H1 (cell line): ENCODE results near the gene GPSM1. TPM values are rescaled to one million over a fixed set of nuclear protein-coding genes. Genes with fewer than 3 reads are reported as not detected.

Experiments used
- CBX5 ChIP-seq: fragments of 300-800, 300-1000 bp; sonication (generic); IDR thresholded peaks from 2 replicates; pipeline ENCODE4 v1.7.1; 2016; ENCODE audit warnings: antibody characterized with exemption, low read length, low read depth
- CHD7 ChIP-seq: fragments of 300-600 bp; sonication (generic); IDR thresholded peaks from 2 replicates; pipeline ENCODE4 v1.7.1; 2012; ENCODE audit warnings: low read length, moderate library complexity, mild to moderate bottlenecking, inconsistent platforms; ENCODE audit not compliant: insufficient replicate concordance
- EP300 ChIP-seq, 2 experiments: IDR thresholded peaks; 1 replicate in 1 of 2; 2 replicates in 1 of 2; pipeline ENCODE4 v1.6.1; 2011 to 2012; ENCODE audit warnings: low read depth in 2 of 2, low read length in 2 of 2, mild to moderate bottlenecking in 2 of 2, borderline replicate concordance in 1 of 2, inconsistent platforms in 1 of 2, moderate library complexity in 1 of 2
- KDM4A ChIP-seq: IDR thresholded peaks from one replicate; pipeline ENCODE4 v1.7.1; 2012; ENCODE audit warnings: low read depth, mild to moderate bottlenecking, moderate library complexity, low read length, inconsistent platforms; ENCODE audit not compliant: severe bottlenecking
- MAFK ChIP-seq: IDR thresholded peaks from 2 replicates; pipeline ENCODE4 v1.6.1; 2012; ENCODE audit warnings: low read depth, mild to moderate bottlenecking, improper control_type of control experiment, low read length
- RAD21 ChIP-seq, 2 experiments: IDR thresholded peaks in 1 of 2; conservative IDR thresholded peaks in 1 of 2; 2 replicates each; pipeline ENCODE4 v1.6.1; 2011; ENCODE audit warnings: low read depth in 2 of 2, low read length in 2 of 2, improper control_type of control experiment in 1 of 2, inconsistent platforms in 1 of 2, mild to moderate bottlenecking in 1 of 2, moderate library complexity in 1 of 2
- RFX5 ChIP-seq: IDR thresholded peaks from 2 replicates; pipeline ENCODE4 v1.6.1; 2011; ENCODE audit warnings: low read depth, low read length, improper control_type of control experiment, borderline replicate concordance
- polyA plus RNA-seq, 7 experiments: library from polyadenylated mRNA; depleted of rRNA in 3 of 7; stranded (reverse) in 5 of 7; unstranded in 2 of 7; fragments of >200 nt in 5 of 7; fragments of 200-250 nt in 2 of 7; gene quantifications; 1 replicate in 5 of 7; 2 replicates in 1 of 7; 4 replicates in 1 of 7; pipeline versions ENCODE4 v1.2.1 to v1.2.3, GENCODE V29; 2011 to 2013; ENCODE audit warnings: missing spikeins in 2 of 7, mixed read lengths in 2 of 7
- total RNA-seq: library from RNA; stranded (reverse); fragmentation: NEBNext Ultra II Directional; extraction: Animal tissue kit (Norgen Biotek cat#: 25700); gene quantifications from 2 replicates; pipeline ENCODE4 v1.2.1, GENCODE V29; 2021
- TF ChIP-seq, protein P1 (sequence below): IDR thresholded peaks from 2 replicates; pipeline ENCODE4 v1.6.1; 2011; ENCODE audit warnings: low read depth, mild to moderate bottlenecking, low read length; ENCODE audit not compliant: insufficient read depth

Gene GPSM1
- total and polyA plus RNA-seq, 2 of the 8 experiments (the other 6 are each of a cell fraction or from before 2014, with no cell fraction given) = 12.8 to 18.0 TPM

DNA sequence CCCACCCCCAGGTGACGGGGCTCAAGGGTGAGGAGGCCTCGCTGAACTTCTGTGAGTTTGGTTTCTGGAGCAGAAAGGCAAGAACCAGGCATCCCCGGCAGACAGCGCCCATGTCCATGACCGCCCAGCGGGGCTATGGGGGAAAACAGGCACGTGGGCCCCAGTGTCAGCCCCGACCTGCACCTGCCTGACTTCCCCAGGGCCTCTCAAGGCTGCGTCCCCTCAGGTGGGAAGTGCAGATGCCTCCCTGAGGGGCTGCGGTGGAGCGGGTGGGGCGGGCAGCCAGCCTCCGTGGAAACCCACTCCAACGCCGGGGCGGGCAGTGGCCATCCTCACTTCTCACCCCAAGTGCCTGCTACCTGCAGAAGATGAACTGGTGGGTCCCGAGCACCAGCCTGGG lies 53.0 kb downstream of the GPSM1 start (continued):
- TF ChIP-seq CHD7 (no peak), RAD21 (IDR thresholded peaks at IDR 0.05 in 1 of 2, conservative IDR thresholded peaks at IDR 0.05 in 1 of 2; ENCODE audit: low read depth in 2 of 2, low read length in 2 of 2) (no peak), MAFK (no peak), CBX5 (no peak), KDM4A (no peak), RFX5 (no peak), EP300 (IDR thresholded peaks at IDR 0.05; ENCODE audit: borderline replicate concordance in 1 of 2, low read depth in 2 of 2, low read length in 2 of 2) (no peak)
- TF ChIP-seq, protein P1, sequence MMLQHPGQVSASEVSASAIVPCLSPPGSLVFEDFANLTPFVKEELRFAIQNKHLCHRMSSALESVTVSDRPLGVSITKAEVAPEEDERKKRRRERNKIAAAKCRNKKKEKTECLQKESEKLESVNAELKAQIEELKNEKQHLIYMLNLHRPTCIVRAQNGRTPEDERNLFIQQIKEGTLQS = no peak
- TF ChIP-seq, all 59 proteins: peak for 0
